HUES48 (cell line): Measurements from ENCODE around the gene ZNF593OS.

ENCODE experiments used
- H3K27ac ChIP-seq: one replicate; pipeline ENCODE4 v1.7.0; 2013; ENCODE audit warnings: low read depth, low read length, inconsistent platforms
- H3K27me3 ChIP-seq: 2 replicates; pipeline ENCODE4 v1.6.1; 2013; ENCODE audit warnings: mild to moderate bottlenecking, low read length; ENCODE audit not compliant: control insufficient read depth, insufficient read depth
- H3K36me3 ChIP-seq: 2 replicates; pipeline ENCODE4 v1.6.1; 2013; ENCODE audit warnings: low read length; ENCODE audit not compliant: control insufficient read depth, insufficient read depth
- H3K4me1 ChIP-seq: 2 replicates; pipeline ENCODE4 v1.6.1; 2013; ENCODE audit warnings: mild to moderate bottlenecking, low read length; ENCODE audit not compliant: control insufficient read depth, insufficient read depth
- H3K4me3 ChIP-seq: 2 replicates; pipeline ENCODE4 v1.5.1; 2013; ENCODE audit warnings: mild to moderate bottlenecking, low read depth, low read length
- H3K9ac ChIP-seq: 2 replicates; pipeline ENCODE4 v1.6.1; 2013; ENCODE audit warnings: mild to moderate bottlenecking, low read depth, low read length, moderate library complexity
- H3K9me3 ChIP-seq: 2 replicates; pipeline ENCODE4 v1.6.1; 2013; ENCODE audit warnings: low read length; ENCODE audit not compliant: control insufficient read depth, insufficient read depth

ZNF593OS gene

GRCh38 chr1:26158271-26158907, 13.2 kb downstream of the ZNF593OS start:
- Histone ChIP-seq H3K27me3 (peaks cover 97% of the 10 kb centered on the region), H3K4me1 (peaks cover 46% of the 10 kb centered on the region)

GRCh38 chr1:26156285-26157038, 15.2 kb downstream of the ZNF593OS start:
- H3K27me3 ChIP-seq = peaks cover 95% of the 10 kb centered on the region
- H3K9me3 ChIP-seq = no peaks in the 10 kb centered on the region
- H3K4me3 ChIP-seq = peak overlapping the region; percentile 30
- no peak overlapping the region for H3K9ac ChIP-seq
- no peaks in the 10 kb centered on the region for H3K36me3 ChIP-seq
- peaks cover 45% of the 10 kb centered on the region for H3K4me1 ChIP-seq
- no peak overlapping the region for H3K27ac ChIP-seq

More at GRCh38 chr1:26158271-26158907, 13.2 kb downstream of the ZNF593OS start:
- no peak overlapping the region for H3K9ac ChIP-seq
- no peaks in the 10 kb centered on the region for H3K36me3 ChIP-seq
- no peak overlapping the region for H3K27ac ChIP-seq
- no peak overlapping the region for H3K4me3 ChIP-seq
- H3K9me3 ChIP-seq = no peaks in the 10 kb centered on the region

GRCh38 chr1:26155370-26156284, 16.0 kb downstream of the ZNF593OS start:
- Histone ChIP-seq H3K27me3 (peaks cover 90% of the 10 kb centered on the region), H3K9ac (no peak overlapping the region), H3K9me3 (no peaks in the 10 kb centered on the region), H3K36me3 (no peaks in the 10 kb centered on the region), H3K4me1 (peaks cover 37% of the 10 kb centered on the region), H3K4me3 (peak overlapping the region; percentile 30), H3K27ac (no peak overlapping the region)

GRCh38 chr1:26154750-26155149, 16.9 kb downstream of the ZNF593OS start:
- no peak overlapping the region for H3K9ac ChIP-seq
- H3K27ac ChIP-seq = no peak overlapping the region
- H3K9me3 ChIP-seq = no peaks in the 10 kb centered on the region
- H3K4me1 ChIP-seq = peaks cover 34% of the 10 kb centered on the region
- no peaks in the 10 kb centered on the region for H3K36me3 ChIP-seq
- H3K27me3 ChIP-seq = peaks cover 90% of the 10 kb centered on the region
- peak overlapping the region; percentile 30 for H3K4me3 ChIP-seq

- Histone ChIP-seq H3K4me1 (peaks cover 30% of the 10 kb centered on the region), H3K9ac (no peak overlapping the region), H3K36me3 (no peaks in the 10 kb centered on the region), H3K4me3 (no peak overlapping the region), H3K9me3 (no peaks in the 10 kb centered on the region), H3K27me3 (peaks cover 85% of the 10 kb centered on the region), H3K27ac (no peak overlapping the region)
Measured at GRCh38 chr1:26153966-26154532, 17.6 kb downstream of the ZNF593OS start.

GRCh38 chr1:26148887-26149286, 22.7 kb downstream of the ZNF593OS start:
- H3K27ac ChIP-seq = no peak overlapping the region
- no peak overlapping the region for H3K9ac ChIP-seq
- H3K4me3 ChIP-seq = no peak overlapping the region
- H3K4me1 ChIP-seq = no peaks in the 10 kb centered on the region
- no peaks in the 10 kb centered on the region for H3K9me3 ChIP-seq
- H3K27me3 ChIP-seq = peaks cover 57% of the 10 kb centered on the region
- no peaks in the 10 kb centered on the region for H3K36me3 ChIP-seq

- peaks cover 38% of the 10 kb centered on the region for H3K27me3 ChIP-seq
- H3K27ac ChIP-seq = no peak overlapping the region
- no peaks in the 10 kb centered on the region for H3K9me3 ChIP-seq
- H3K4me1 ChIP-seq = no peaks in the 10 kb centered on the region
- no peaks in the 10 kb centered on the region for H3K36me3 ChIP-seq
- H3K9ac ChIP-seq = no peak overlapping the region
- H3K4me3 ChIP-seq = no peak overlapping the region
Measured at GRCh38 chr1:26145960-26146294, 25.7 kb downstream of the ZNF593OS start.

- no peaks in the 10 kb centered on the region for H3K4me1 ChIP-seq
- no peak overlapping the region for H3K27ac ChIP-seq
- H3K27me3 ChIP-seq = peaks cover 35% of the 10 kb centered on the region
- no peaks in the 10 kb centered on the region for H3K9me3 ChIP-seq
- H3K4me3 ChIP-seq = no peak overlapping the region
- no peak overlapping the region for H3K9ac ChIP-seq
- H3K36me3 ChIP-seq = no peaks in the 10 kb centered on the region
Measured at GRCh38 chr1:26145041-26145959, 26.3 kb downstream of the ZNF593OS start.

- peaks cover 18% of the 10 kb centered on the region for H3K27me3 ChIP-seq
- no peaks in the 10 kb centered on the region for H3K36me3 ChIP-seq
- no peaks in the 10 kb centered on the region for H3K4me1 ChIP-seq
- H3K9me3 ChIP-seq = no peaks in the 10 kb centered on the region
- no peak overlapping the region for H3K27ac ChIP-seq
- no peak overlapping the region for H3K9ac ChIP-seq
- no peak overlapping the region for H3K4me3 ChIP-seq
Measured at GRCh38 chr1:26142159-26142558, 29.5 kb downstream of the ZNF593OS start.

GRCh38 chr1:26138974-26139558, 32.6 kb downstream of the ZNF593OS start:
- Histone ChIP-seq H3K36me3 (no peaks in the 10 kb centered on the region), H3K9ac (no peak overlapping the region), H3K27me3 (peaks cover 5% of the 10 kb centered on the region; the same call in 1 of the 2 replicates), H3K4me1 (no peaks in the 10 kb centered on the region), H3K27ac (no peak overlapping the region), H3K9me3 (no peaks in the 10 kb centered on the region), H3K4me3 (no peak overlapping the region)
